GM19468 (cell line): Measurements from ENCODE around the gene LIPN.

Experiments used
- ATAC-seq: cut with Tn5 transposase; IDR thresholded peaks from one replicate; pipeline ENCODE4 v1.9.1; 2021; ENCODE audit warnings: mild to moderate bottlenecking, moderate library complexity, moderate number of reproducible peaks; ENCODE audit not compliant: unreplicated experiment; ENCODE audit errors: extremely low read depth

The LIPN gene

GRCh38 chr10:88819290-88819689 is 59.5 kb downstream of the LIPN start:
- ATAC-seq, result no peak

GRCh38 chr10:88820748-88821401 is 61.1 kb downstream of the LIPN start:
- no peak for ATAC-seq

- no peak for ATAC-seq
These were observed 66.6 kb downstream of the LIPN start for GRCh38 chr10:88826388-88826787.

- no peak for ATAC-seq
These were observed 67.9 kb downstream of the LIPN start for GRCh38 chr10:88827671-88828070.

GRCh38 chr10:88828310-88828709 is 68.5 kb downstream of the LIPN start:
- ATAC-seq, result no peak
